ENCODE measurements around the gene RASSF1.

RASSF1 gene

DNA sequence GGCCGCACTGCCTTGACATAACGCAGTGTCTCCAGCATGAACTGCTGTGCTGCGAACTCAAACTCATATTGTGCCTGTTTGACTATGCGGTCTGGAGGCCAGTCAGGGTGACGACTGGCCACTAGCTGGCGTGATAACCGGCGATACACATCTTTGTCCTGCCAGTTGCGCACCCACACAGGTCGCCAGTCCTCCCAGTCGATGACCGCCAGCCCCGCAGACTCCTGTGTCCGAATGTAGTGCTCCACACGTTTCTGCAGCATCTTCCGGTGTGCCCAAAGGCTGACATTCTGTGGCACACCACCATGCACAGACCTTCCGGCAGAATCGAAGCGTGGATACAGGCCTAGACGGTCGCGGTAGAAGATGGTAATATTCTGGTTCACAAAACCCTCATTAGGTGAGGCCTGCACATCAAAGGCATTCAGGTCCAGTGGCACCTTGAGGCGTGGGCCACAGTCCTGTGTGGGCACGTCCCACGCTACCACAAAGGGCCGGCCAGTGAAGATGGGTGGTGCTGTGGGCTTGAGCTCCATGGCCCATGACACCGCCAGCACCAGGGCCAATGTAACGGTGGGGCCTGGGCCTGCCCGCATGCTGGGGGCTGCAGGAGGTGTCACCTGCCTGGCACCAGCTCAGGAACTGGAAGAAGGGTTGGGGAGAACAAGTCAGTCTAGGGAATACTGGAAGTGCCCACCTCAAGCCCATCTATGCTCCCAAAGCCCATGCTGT lies 20.6 kb downstream of the RASSF1 start:
- TF ChIP-seq, protein P1, sequence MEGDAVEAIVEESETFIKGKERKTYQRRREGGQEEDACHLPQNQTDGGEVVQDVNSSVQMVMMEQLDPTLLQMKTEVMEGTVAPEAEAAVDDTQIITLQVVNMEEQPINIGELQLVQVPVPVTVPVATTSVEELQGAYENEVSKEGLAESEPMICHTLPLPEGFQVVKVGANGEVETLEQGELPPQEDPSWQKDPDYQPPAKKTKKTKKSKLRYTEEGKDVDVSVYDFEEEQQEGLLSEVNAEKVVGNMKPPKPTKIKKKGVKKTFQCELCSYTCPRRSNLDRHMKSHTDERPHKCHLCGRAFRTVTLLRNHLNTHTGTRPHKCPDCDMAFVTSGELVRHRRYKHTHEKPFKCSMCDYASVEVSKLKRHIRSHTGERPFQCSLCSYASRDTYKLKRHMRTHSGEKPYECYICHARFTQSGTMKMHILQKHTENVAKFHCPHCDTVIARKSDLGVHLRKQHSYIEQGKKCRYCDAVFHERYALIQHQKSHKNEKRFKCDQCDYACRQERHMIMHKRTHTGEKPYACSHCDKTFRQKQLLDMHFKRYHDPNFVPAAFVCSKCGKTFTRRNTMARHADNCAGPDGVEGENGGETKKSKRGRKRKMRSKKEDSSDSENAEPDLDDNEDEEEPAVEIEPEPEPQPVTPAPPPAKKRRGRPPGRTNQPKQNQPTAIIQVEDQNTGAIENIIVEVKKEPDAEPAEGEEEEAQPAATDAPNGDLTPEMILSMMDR (IDR thresholded peaks at IDR 0.05; ENCODE audit: low read depth, low read length): no peak
- peak overlapping the region; percentile 73 for H3K4me3 ChIP-seq (ENCODE audit: low read depth, low read length)

DNA sequence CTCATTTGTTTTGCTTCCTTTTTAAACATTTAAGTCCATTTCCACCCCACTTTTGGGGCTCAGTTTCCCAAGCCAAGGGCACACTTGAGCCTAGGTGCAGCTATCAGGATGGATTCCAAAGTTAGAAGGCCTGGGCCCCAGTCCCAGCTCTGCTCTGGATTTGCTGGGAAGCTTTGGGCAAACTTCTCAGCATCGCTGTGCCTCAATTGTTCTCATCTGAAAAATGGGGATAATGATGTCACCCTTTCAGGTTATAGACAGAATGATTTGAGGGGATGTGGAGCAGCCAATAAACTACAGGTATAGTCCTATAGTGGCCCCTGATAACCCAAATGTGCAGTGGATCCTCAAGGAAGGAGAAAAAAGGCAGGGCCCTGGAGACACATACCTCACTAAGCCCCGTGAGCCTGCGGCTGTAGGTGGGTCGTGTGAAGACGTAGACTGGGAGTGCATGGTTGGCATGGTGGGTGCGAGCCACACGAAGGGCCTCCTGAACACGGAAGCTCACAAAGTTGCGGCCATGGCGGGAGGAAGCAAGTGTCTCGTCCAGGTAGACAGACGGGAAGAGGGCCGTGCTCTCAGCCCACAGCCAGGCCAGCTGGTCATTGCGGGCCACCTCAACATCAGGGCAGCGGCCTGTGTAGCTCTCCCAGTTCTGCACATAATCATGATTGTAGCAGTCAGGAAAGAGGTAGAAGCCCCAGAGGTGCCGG lies 21.3 kb downstream of the RASSF1 start:
- no peak overlapping the region for H3K4me3 ChIP-seq (ENCODE audit: low read depth, low read length)
- TF ChIP-seq, protein P1 (IDR thresholded peaks at IDR 0.05; ENCODE audit: low read depth, low read length): no peak

DNA sequence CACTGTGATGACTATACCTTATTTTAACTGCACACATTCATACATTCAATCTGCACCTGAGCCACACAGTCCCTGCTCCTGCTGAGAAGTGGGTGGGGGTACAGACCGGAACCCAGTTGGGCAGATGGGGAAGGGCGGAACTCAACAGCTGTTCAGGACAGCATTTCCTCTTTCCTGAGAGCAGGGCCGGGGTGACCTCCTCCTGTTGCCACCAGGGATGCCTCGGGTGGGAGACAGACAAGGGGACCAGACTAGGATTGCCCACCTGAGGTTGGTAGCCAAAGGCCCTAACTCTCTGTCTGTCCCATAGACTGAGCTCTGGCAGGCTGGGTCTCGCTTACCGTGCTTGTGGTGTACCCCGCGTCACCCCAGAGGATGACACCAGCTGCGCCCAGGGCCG lies 22.0 kb downstream of the RASSF1 start:
- no peak overlapping the region for H3K4me3 ChIP-seq (ENCODE audit: low read depth, low read length)
- TF ChIP-seq, protein P1 (IDR thresholded peaks at IDR 0.05; ENCODE audit: low read depth, low read length): no peak

DNA sequence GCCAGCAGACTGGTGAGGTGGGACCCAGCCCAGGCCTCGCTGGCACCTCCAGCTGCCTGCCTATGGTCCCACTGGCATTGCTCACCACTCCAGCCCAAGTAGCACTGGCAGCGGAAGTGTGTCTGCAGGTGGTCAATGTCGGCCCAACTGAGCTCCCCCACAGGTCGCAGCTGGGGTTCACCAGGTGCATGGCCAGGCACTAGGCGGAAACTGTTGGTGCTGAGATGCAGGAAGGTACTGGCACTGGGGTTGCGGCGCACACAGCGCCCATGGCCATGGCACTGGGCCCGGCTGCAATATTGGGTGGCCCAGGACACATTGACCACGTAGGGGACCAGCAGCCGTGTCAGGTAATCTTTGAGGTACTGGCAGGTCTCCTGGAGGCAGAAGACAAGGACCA lies 22.5 kb downstream of the RASSF1 start:
- no peak overlapping the region for H3K4me3 ChIP-seq (ENCODE audit: low read depth, low read length)

DNA sequence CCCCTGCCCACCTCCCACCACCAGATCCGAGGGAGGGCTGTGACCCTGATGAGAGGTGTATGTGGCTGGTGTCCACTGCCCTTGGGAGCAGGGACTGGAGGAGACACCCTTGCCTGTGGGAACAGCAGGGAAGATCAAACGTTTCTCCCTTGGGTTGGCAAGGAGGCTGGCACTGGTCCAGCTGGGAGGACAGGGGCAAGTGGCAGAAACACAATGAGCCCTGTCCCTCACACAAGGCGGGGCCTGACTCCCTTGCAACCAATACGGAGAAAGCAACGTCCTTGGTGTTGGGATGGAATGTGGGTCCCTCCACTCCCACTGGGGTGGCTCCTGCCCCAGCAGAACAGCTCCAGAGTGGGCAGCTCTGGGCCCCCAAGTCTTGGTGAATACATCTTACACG lies 23.3 kb downstream of the RASSF1 start:
- no peak overlapping the region for H3K4me3 ChIP-seq (ENCODE audit: low read depth, low read length)
- TF ChIP-seq, protein P1 (IDR thresholded peaks at IDR 0.05; ENCODE audit: low read depth, low read length): no peak

More for the DNA sequence above, 22.5 kb downstream of the RASSF1 start:
- TF ChIP-seq, protein P1 (IDR thresholded peaks at IDR 0.05; ENCODE audit: low read depth, low read length): no peak

DNA sequence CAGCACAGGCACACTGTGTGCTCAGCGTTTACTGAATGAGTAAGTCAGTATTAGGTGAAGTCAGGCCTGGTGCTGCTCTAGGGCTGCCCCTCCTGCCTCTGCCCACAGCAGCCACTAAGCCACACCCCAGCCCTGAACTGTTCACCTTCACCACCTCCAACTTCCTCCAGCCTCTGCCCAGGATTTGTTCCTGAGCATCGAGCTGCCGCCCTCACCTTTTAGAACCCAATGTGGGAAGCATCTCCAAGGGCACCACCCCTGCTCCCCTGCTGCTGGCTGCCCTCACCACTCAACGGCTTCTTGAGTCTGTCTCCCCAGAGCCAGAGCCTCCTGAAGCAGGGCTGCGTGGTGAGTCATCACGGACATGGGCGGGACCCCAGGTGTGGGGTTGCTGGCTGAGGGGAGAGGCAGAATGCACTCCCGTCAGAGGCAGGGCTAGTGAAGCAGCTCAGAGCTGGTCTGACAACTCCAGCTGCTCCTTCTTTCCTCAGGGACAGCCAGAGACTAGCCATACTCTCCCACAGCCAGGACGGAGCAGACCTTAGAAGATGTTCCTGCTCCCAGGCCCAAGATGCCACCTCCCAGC lies 23.9 kb downstream of the RASSF1 start:
- no peak overlapping the region for H3K4me3 ChIP-seq (ENCODE audit: low read depth, low read length)
- TF ChIP-seq, protein P1 (IDR thresholded peaks at IDR 0.05; ENCODE audit: low read depth, low read length): no peak

DNA sequence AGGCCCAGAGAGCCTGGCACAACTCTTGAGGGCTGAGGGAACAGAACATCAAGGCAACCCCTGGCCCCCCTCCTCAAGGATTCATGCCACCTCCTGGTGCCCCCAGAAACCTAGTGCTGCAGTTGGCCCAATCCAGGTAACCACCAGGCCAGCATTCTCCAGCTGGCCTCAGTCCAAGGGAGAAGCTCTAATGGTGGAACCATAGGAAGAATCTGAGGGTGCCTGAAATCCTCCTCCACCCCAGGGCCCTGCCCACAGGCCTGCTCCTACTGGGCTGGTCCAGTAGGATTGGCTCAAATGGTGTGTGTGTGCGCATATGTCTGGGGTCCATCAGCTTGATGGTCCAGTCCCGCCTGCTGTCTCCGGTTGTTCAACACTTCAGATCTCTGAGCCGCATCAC lies 25.8 kb downstream of the RASSF1 start:
- TF ChIP-seq, protein P1 (IDR thresholded peaks at IDR 0.05; ENCODE audit: low read depth, low read length): no peak
- no peak overlapping the region for H3K4me3 ChIP-seq (ENCODE audit: low read depth, low read length)

All from WI38 (cell line).